HPDE6-E6E7 (cell line): ENCODE measurements around the gene ACTRT2.

Experiments
- DNase-seq: peaks from one replicate; pipeline ENCODE4 v3.0.0; 2011; ENCODE audit warnings: missing footprints; ENCODE audit errors: extremely low spot score

ACTRT2 gene

GRCh38 chr1:2983706-2984398, 37.4 kb upstream of the ACTRT2 start:
- no peak for DNase-seq

GRCh38 chr1:2984399-2985061, 36.7 kb upstream of the ACTRT2 start:
- DNase-seq, result no peak

- no peak for DNase-seq
These were observed 36.2 kb upstream of the ACTRT2 start for GRCh38 chr1:2985067-2985561.

- DNase-seq, result no peak
These were observed 35.3 kb upstream of the ACTRT2 start for GRCh38 chr1:2985694-2986548.

GRCh38 chr1:2986549-2987305, 34.5 kb upstream of the ACTRT2 start:
- no peak for DNase-seq

- no peak for DNase-seq
These were observed 33.5 kb upstream of the ACTRT2 start for GRCh38 chr1:2987773-2988172.

GRCh38 chr1:2988256-2988655, 33.0 kb upstream of the ACTRT2 start:
- no peak for DNase-seq

GRCh38 chr1:2989185-2989584, 32.1 kb upstream of the ACTRT2 start:
- no peak for DNase-seq

- no peak for DNase-seq
These were observed 31.3 kb upstream of the ACTRT2 start for GRCh38 chr1:2989976-2990375.

GRCh38 chr1:2990376-2991115, 30.7 kb upstream of the ACTRT2 start:
- DNase-seq, result no peak

GRCh38 chr1:2991753-2992495, 29.3 kb upstream of the ACTRT2 start:
- no peak for DNase-seq

GRCh38 chr1:2998503-2999100, 22.7 kb upstream of the ACTRT2 start:
- no peak for DNase-seq

GRCh38 chr1:2999138-2999537, 22.1 kb upstream of the ACTRT2 start:
- DNase-seq, result no peak

GRCh38 chr1:2999571-2999970, 21.7 kb upstream of the ACTRT2 start:
- no peak for DNase-seq

GRCh38 chr1:3000214-3000613, 21.1 kb upstream of the ACTRT2 start:
- DNase-seq, result no peak

- no peak for DNase-seq
These were observed 20.4 kb upstream of the ACTRT2 start for GRCh38 chr1:3000671-3001470.

- DNase-seq, result no peak
These were observed 19.6 kb upstream of the ACTRT2 start for GRCh38 chr1:3001471-3002348.
